GM03348 (cell line): ENCODE data around the gene RAP1GAP2.

Experiments used
- DNase-seq: peaks from one replicate; pipeline ENCODE4 v3.0.0; 2012; ENCODE audit warnings: low spot score

The RAP1GAP2 gene

GRCh38 chr17:2853283-2854142 lies 57.3 kb downstream of the RAP1GAP2 start:
- DNase-seq = peak; percentile 82

DNA sequence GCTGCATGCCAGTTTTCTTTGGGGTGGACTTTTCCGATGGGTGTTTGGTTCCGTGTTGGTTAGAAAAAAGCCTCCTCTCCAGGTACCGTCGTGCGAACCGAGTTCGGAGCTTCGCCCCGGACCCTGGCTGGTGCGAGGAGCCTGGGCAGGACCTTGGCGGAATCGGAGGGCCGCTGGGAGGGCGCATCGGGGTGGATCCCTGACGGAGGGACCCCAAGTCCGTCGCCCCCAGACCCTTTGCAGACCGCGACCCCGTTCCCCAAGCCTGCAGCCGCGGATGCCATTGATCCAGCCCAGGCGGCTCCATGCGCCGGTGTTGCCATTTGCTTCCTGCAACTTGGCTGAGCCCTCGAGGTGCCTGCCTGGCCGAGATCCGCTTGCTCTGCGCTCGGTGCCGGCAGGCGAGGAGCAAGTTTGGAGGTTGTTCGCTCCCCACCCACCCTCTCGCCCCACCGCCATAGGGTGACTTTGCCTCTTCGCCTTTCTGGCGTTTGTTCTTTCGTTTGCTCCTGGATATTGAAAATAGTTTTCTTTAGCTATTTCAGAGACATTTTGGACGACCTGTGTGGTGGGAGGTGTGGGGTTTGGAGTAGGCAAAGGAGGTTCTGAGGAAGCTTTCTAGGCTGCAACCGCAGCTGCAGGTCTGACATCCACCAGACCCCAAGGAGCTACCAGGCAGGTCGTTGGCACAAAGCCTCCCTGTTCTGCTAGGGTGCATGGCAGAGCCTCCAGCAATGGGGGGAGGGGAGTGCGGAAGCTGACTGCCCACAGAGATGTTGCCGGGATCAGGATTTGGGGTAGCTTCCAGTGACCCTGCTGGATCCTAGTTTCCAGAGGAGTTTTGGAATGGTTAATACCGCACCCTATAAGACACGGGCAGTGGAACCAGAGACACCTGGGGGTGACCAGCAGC lies 58.2 kb downstream of the RAP1GAP2 start:
- DNase-seq = peak; percentile 27

DNA sequence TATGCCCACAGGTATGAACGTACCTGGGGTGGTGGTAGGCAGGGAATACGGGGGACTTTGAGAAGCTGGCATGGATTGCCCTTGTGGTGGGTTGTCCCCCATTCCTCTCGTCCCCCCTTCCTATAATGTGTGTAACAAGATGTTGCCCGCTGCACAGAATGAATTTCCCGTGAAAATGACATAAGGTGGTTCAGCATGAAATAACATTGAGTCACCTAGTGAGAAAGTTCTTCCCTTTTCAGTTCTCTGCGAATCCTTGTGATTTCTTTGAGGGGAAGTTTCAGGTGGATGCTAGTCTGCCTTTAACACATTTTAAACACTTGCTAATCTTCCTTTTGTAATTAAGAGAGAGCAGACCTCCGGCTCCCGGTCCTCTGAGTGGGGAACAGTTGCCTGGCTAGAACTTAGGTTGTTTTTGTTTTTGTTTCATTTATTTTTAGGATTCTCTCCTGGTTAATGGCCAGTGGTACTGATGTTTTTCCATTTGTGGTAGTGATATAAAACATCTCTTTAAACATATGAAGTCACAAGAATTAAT lies 58.9 kb downstream of the RAP1GAP2 start:
- no peak for DNase-seq

GRCh38 chr17:2856727-2857126 lies 60.5 kb downstream of the RAP1GAP2 start:
- DNase-seq = no peak

- DNase-seq = no peak
These were observed 63.8 kb downstream of the RAP1GAP2 start for GRCh38 chr17:2860045-2860444.

DNA sequence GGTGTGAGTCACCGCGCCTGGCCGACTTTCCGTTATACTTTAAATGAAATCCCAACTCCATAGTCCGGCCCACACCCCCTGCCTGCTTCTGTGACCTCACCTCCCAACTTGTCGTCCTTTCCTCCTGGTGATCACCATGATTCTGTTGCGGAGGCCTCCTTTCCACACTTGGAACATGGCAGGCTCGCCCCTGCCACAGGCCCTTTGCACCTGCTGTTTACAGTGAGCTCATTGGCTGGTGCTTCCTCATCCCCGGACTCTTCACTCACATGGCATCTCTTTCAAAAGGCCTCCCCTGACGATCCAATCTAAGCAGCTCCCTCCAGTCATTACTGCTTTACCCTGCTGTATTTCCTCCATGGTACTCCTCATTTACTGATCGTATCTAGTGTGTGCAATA lies 64.6 kb downstream of the RAP1GAP2 start:
- DNase-seq = no peak

DNA sequence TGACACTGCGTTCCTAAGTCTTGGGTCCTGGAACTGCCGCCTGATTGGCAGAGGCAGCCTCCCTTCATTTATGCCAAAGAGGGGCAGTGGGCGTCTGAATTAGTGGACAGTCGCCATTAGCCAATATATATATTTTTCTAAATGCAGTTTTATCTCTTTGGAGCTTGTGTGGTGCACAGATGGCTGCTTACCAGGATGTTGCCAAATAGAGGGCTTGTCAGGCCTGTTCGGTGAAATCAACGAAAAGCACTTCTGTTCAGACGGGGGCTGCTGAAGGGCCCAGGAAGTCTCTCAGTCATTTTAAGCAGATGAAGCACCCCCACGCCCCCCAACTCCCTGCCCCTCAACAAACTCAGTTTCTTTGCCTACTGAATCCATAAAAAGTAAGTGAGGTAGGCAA lies 66.0 kb downstream of the RAP1GAP2 start:
- DNase-seq = no peak

- no peak for DNase-seq
These were observed 67.0 kb downstream of the RAP1GAP2 start for GRCh38 chr17:2863204-2863603.

- no peak for DNase-seq
These were observed 69.0 kb downstream of the RAP1GAP2 start for GRCh38 chr17:2865228-2865627.

GRCh38 chr17:2867441-2868424 lies 71.5 kb downstream of the RAP1GAP2 start:
- peak; percentile 38 for DNase-seq

DNA sequence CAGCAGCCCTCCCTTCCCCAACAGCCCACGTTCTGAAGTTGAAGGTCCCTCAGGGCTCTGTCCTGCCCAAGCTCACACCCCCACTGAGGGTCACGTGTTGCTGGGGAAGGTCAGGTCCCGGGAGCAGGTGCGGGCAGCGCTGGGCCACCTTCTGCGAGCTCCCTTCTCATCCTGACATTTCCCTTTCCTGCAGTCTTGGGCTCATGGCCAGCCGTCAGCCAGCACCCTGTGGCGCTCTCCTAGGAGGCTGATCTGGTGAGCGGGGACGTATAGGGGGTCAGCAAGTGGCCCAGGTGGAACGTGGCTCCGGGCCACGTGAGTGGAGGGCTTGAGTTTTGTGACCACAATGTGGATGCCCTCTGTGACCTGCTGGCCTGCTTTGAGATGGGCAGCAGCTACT lies 73.4 kb downstream of the RAP1GAP2 start:
- DNase-seq = no peak

DNA sequence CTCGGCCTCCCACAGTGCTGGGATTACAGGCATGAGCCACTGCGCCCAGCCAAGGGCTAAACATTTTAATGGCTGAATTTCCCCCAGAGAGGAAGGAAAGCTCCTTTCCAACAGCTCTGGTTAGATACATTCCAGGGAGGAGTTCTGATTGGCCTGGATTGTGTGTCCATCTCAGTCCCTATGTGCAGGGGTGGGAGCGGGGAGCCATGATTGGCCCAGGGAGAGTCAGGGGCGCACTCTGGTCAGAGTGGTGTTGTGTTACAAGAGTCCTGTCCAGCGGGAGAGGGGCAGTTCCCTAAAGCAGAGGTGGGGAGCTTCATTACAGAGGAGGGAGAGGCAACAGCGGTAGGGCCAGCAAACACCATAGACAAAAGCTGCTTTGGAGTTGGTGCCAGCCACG lies 75.0 kb downstream of the RAP1GAP2 start:
- no peak for DNase-seq

DNA sequence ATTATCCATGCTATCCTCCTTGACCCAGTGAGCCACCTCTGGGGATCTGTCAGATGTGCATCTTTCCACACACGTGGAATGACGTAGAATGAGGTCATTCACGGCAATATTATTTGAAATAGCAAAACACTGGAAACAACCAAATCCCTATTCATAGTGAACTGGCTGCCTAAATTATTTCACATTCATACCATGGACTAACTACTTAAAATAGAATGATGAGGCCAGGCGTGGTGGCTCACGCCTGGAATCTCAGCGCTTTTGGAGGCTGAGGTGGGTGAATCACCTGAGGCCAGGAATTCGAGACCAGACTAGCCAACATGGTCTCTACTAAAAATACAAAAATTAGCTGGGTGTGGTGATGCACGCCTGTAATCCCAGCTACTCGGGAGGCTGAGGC lies 75.5 kb downstream of the RAP1GAP2 start:
- DNase-seq = no peak

- no peak for DNase-seq
These were observed 76.0 kb downstream of the RAP1GAP2 start for GRCh38 chr17:2872282-2872681.

DNA sequence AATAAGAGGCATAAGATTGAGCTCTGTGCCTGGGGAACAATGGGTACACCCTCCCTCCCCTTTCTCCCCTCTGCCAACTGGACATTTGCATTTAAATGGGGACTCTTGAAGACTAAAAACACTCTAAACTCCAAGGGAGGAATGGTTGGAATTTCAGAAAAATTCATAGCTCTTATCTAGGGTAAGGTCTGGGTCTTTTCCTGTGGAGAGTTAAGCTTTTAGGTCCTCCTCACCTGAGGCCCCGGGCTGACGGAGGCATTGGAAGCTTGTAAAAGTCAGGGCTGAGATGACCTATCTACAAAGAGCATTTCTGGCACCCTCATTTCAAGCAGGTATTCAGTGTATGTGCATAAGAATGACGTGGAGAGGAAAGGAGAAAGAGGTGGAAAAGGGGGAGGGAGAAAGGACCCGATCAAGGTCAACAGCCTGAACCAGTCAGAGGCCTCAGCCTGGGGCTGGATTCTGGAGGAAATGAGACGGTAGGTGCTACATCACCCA lies 78.0 kb downstream of the RAP1GAP2 start:
- no peak for DNase-seq

- no peak for DNase-seq
These were observed 79.4 kb downstream of the RAP1GAP2 start for GRCh38 chr17:2875608-2876007.

- no peak for DNase-seq
These were observed 80.2 kb downstream of the RAP1GAP2 start for GRCh38 chr17:2876467-2876866.

- no peak for DNase-seq
These were observed 82.6 kb downstream of the RAP1GAP2 start for GRCh38 chr17:2878751-2879254.

GRCh38 chr17:2880050-2880449 lies 83.8 kb downstream of the RAP1GAP2 start:
- no peak for DNase-seq

GRCh38 chr17:2881295-2881694 lies 85.1 kb downstream of the RAP1GAP2 start:
- no peak for DNase-seq

- no peak for DNase-seq
These were observed 87.4 kb downstream of the RAP1GAP2 start for GRCh38 chr17:2883544-2884213.
